Immature natural killer cell (primary cell): ENCODE measurements around the gene IL25. TPM values are rescaled to one million over a fixed set of nuclear protein-coding genes. Genes with fewer than 3 reads are reported as not detected.

Experiments used
- DNase-seq, 3 donors: peaks; one replicate each; pipeline ENCODE4 v3.0.0; 2022; ENCODE audit warnings: mixed read lengths in 1 of 3
- H3K27ac Mint-ChIP-seq, 6 donors: one replicate each; pipeline ENCODE4 v1.8.0; 2020; ENCODE audit warnings: mixed read lengths in 6 of 6, mild to moderate bottlenecking in 5 of 6, inconsistent platforms in 4 of 6, moderate library complexity in 3 of 6
- H3K27me3 Mint-ChIP-seq, 3 donors: one replicate each; pipeline ENCODE4 v1.8.0; 2020 to 2021; ENCODE audit warnings: low read depth in 3 of 3, mild to moderate bottlenecking in 3 of 3, mixed read lengths in 3 of 3, moderate library complexity in 3 of 3, inconsistent platforms in 1 of 3
- H3K36me3 Mint-ChIP-seq, 3 donors: one replicate each; pipeline ENCODE4 v1.8.0; 2020; ENCODE audit warnings: mixed read lengths in 3 of 3, inconsistent platforms in 2 of 3, mild to moderate bottlenecking in 2 of 3
- H3K4me1 Mint-ChIP-seq, 2 donors: one replicate each; pipeline ENCODE4 v1.8.0; 2020; ENCODE audit warnings: inconsistent platforms in 2 of 2, mild to moderate bottlenecking in 2 of 2, mixed read lengths in 2 of 2, moderate library complexity in 1 of 2
- H3K4me3 Mint-ChIP-seq, 5 donors: one replicate each; pipeline ENCODE4 v1.8.0; 2020; ENCODE audit warnings: mild to moderate bottlenecking in 5 of 5, mixed read lengths in 5 of 5, inconsistent platforms in 3 of 5, moderate library complexity in 3 of 5
- H3K9me3 Mint-ChIP-seq, 6 donors: one replicate each; pipeline ENCODE4 v1.8.0; 2020; ENCODE audit warnings: mild to moderate bottlenecking in 6 of 6, mixed read lengths in 6 of 6, inconsistent platforms in 4 of 6, moderate library complexity in 3 of 6
- polyA plus RNA-seq, 3 donors: library from polyadenylated mRNA; unstranded; fragments of 300-500 nt; fragmentation: Illumina TruSeq; gene quantifications; one replicate each; pipeline ENCODE4 v1.2.3, GENCODE V29; 2021

The IL25 gene
- polyA plus RNA-seq, 3 donors from 2014 or later = not detected

DNA sequence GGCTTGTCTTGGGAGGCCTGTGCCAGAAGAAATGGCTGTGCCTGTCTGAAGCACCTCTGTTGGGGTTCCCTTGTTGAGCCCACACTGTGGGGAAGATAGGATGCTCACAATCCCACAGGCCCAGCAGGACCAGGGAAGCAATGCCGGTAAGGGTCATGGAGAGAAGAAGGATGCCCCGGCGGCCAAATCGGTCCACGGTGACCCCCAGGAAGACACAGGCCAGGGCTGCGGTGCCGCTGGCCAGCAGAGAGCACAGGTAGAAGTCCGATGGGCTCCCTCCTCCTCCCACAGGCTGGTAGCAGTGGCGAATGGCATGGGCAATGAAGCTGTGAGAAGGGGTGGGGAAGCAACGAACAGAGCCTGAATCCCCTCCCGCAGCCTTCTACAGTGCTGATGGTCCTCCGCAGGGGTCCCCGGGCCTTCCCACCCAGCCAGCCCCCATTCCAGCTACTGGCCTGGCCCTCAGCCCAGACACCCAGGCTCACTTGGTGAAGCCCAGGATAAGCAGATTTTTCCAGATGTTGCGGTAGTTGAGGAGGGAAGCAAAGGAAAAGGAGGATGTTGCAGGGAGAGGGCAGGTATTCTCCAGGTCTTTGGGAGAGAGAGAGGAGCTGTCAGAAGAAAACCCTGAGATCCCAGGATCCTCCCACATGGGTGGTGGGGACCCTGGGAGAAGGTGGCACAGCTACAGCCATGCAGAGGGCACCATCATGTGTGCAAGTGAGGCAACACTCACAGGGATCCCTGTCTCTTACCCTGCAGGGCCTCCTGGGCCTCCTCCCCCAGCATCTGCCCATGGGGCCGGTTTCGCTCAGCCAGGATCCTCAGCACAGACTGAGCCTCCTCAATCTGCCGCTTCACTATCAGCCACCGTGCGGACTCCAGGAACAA lies 25.0 kb upstream of the IL25 start:
- peaks cover 0 to 10% of the 10 kb centered on the region in 2 donors for H3K4me1 Mint-ChIP-seq
- H3K27me3 Mint-ChIP-seq = peaks cover 8 to 11% (median 11%) of the 10 kb centered on the region in 3 donors
- no peaks in the 10 kb centered on the region for H3K36me3 Mint-ChIP-seq
- no peak overlapping the region for H3K4me3 Mint-ChIP-seq
- no peak for DNase-seq
- peaks cover 0 to 1% (median 0%) of the 10 kb centered on the region in 6 donors for H3K9me3 Mint-ChIP-seq
- no peak overlapping the region for H3K27ac Mint-ChIP-seq

- Mint-ChIP-seq H3K4me3 (no peak overlapping the region), H3K9me3 (peaks cover 0 to 1% (median 0%) of the 10 kb centered on the region in 6 donors), H3K27me3 (peaks cover 8 to 15% (median 15%) of the 10 kb centered on the region in 3 donors), H3K36me3 (no peaks in the 10 kb centered on the region), H3K27ac (no peak overlapping the region), H3K4me1 (peaks cover 6 to 16% of the 10 kb centered on the region in 2 donors)
- no peak for DNase-seq
Measured at GRCh38 chr14:23348297-23348655, 24.3 kb upstream of the IL25 start.

- DNase-seq = no peak
- H3K4me1 Mint-ChIP-seq = peaks cover 10 to 19% of the 10 kb centered on the region in 2 donors
- peaks cover 0 to 8% (median 0%) of the 10 kb centered on the region in 6 donors for H3K9me3 Mint-ChIP-seq
- H3K4me3 Mint-ChIP-seq = no peak overlapping the region
- peaks cover 0 to 3% (median 0%) of the 10 kb centered on the region in 3 donors for H3K36me3 Mint-ChIP-seq
- peaks cover 8 to 20% (median 15%) of the 10 kb centered on the region in 3 donors for H3K27me3 Mint-ChIP-seq
- H3K27ac Mint-ChIP-seq = no peak overlapping the region
Measured at GRCh38 chr14:23349156-23349845, 23.3 kb upstream of the IL25 start.

GRCh38 chr14:23351681-23352505 lies 20.7 kb upstream of the IL25 start:
- H3K27ac Mint-ChIP-seq = no peak overlapping the region

GRCh38 chr14:23352506-23353432 lies 19.8 kb upstream of the IL25 start, which contains the start of gene SLC22A17:
Gene SLC22A17 (minus strand): TSS chr14:23352887.
- peaks cover 12 to 22% (median 15%) of the 10 kb centered on the region in 3 donors for H3K27me3 Mint-ChIP-seq
- H3K4me3 Mint-ChIP-seq = peak within 1 kb of the TSS; percentile 67 to 83 (median 72)
- peaks cover 0 to 8% (median 0%) of the 10 kb centered on the region in 6 donors for H3K9me3 Mint-ChIP-seq
- peaks cover 10 to 19% of the 10 kb centered on the region in 2 donors for H3K4me1 Mint-ChIP-seq
- peak within 1 kb of the TSS in 1 of 6 donors; percentile 81 for H3K27ac Mint-ChIP-seq
- H3K36me3 Mint-ChIP-seq = peaks cover 0 to 3% (median 0%) of the 10 kb centered on the region in 3 donors
- DNase-seq = peak; percentile 25 to 32 (median 31)

More at GRCh38 chr14:23351681-23352505, 20.7 kb upstream of the IL25 start:
- Mint-ChIP-seq H3K36me3 (peaks cover 0 to 3% (median 0%) of the 10 kb centered on the region in 3 donors), H3K4me1 (peaks cover 10 to 19% of the 10 kb centered on the region in 2 donors), H3K27me3 (peaks cover 12 to 22% (median 15%) of the 10 kb centered on the region in 3 donors), H3K9me3 (peaks cover 0 to 8% (median 0%) of the 10 kb centered on the region in 6 donors), H3K4me3 (peak overlapping the region; percentile 31 to 83 (median 50))
- no peak for DNase-seq

DNA sequence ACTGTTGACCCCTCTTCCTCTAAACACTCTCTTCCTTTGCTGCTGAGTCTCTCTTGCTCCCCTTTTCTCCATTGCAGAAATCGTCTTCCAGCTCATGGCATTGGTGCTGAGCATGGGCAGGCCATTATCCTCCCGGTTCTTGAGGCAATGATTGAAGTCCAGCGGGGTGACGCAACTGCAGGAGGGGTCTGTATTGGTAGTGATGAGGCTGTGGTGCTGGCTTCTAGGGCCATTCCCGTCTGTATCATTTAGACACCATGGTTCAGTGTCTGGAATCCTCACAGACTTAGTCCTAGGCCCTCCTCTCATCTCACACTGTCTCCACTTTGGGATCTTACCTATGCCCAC lies 19.2 kb upstream of the IL25 start:
- DNase-seq = no peak
- H3K4me1 Mint-ChIP-seq = peaks cover 10 to 19% of the 10 kb centered on the region in 2 donors
- peaks cover 12 to 22% (median 15%) of the 10 kb centered on the region in 3 donors for H3K27me3 Mint-ChIP-seq
- H3K9me3 Mint-ChIP-seq = peaks cover 0 to 8% (median 0%) of the 10 kb centered on the region in 6 donors
- peak overlapping the region in 1 of 6 donors; percentile 81 for H3K27ac Mint-ChIP-seq
- peak overlapping the region; percentile 67 to 83 (median 72) for H3K4me3 Mint-ChIP-seq
- peaks cover 0 to 3% (median 0%) of the 10 kb centered on the region in 3 donors for H3K36me3 Mint-ChIP-seq

- H3K4me3 Mint-ChIP-seq = no peak overlapping the region
Measured at GRCh38 chr14:23354990-23355389, 17.6 kb upstream of the IL25 start.

GRCh38 chr14:23355871-23356435 lies 16.7 kb upstream of the IL25 start:
- Mint-ChIP-seq H3K27me3 (peaks cover 8 to 15% (median 10%) of the 10 kb centered on the region in 3 donors), H3K27ac (no peak overlapping the region), H3K9me3 (peaks cover 0 to 8% (median 0%) of the 10 kb centered on the region in 6 donors), H3K4me1 (peaks cover 10 to 14% of the 10 kb centered on the region in 2 donors), H3K4me3 (no peak overlapping the region), H3K36me3 (peaks cover 0 to 3% (median 0%) of the 10 kb centered on the region in 3 donors)
- no peak for DNase-seq

More at GRCh38 chr14:23354990-23355389, 17.6 kb upstream of the IL25 start:
- H3K27me3 Mint-ChIP-seq = peaks cover 12 to 20% (median 13%) of the 10 kb centered on the region in 3 donors
- peaks cover 0 to 8% (median 0%) of the 10 kb centered on the region in 6 donors for H3K9me3 Mint-ChIP-seq
- H3K36me3 Mint-ChIP-seq = peaks cover 0 to 3% (median 0%) of the 10 kb centered on the region in 3 donors
- H3K4me1 Mint-ChIP-seq = peaks cover 10 to 19% of the 10 kb centered on the region in 2 donors
- DNase-seq = no peak
- no peak overlapping the region for H3K27ac Mint-ChIP-seq

- Mint-ChIP-seq H3K4me1 (peaks cover 8 to 10% of the 10 kb centered on the region in 2 donors), H3K9me3 (peaks cover 0 to 8% (median 0%) of the 10 kb centered on the region in 6 donors), H3K27me3 (peaks cover 4 to 11% (median 8%) of the 10 kb centered on the region in 3 donors), H3K27ac (no peak overlapping the region), H3K36me3 (peaks cover 0 to 3% (median 0%) of the 10 kb centered on the region in 3 donors), H3K4me3 (no peak overlapping the region)
- no peak for DNase-seq
Measured at GRCh38 chr14:23356662-23357061, 15.9 kb upstream of the IL25 start.

DNA sequence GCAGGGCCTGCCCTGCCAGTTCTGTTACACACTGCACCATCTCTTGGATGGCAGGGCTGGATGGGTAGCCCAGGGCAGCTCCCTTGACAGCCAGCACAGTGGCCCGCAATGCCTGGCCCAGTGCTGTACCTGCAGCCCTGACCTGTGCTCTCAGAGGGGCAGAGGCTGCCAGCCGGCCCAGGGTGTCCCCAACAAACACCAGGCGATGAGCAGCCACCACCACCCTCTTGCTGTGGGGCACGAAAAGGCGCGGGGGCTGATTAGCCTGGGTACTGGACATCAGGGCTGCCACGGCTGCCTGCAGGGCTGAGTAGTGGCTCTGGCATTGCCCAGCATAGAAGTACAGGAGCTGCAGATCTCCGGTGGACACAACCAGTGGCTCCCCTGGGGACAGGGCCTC lies 15.3 kb upstream of the IL25 start:
- H3K27ac Mint-ChIP-seq = no peak overlapping the region
- peaks cover 8 to 10% of the 10 kb centered on the region in 2 donors for H3K4me1 Mint-ChIP-seq
- H3K4me3 Mint-ChIP-seq = no peak overlapping the region
- peaks cover 0 to 8% (median 0%) of the 10 kb centered on the region in 6 donors for H3K9me3 Mint-ChIP-seq
- peaks cover 4 to 11% (median 8%) of the 10 kb centered on the region in 3 donors for H3K27me3 Mint-ChIP-seq
- peaks cover 0 to 3% (median 0%) of the 10 kb centered on the region in 3 donors for H3K36me3 Mint-ChIP-seq
- DNase-seq = no peak

DNA sequence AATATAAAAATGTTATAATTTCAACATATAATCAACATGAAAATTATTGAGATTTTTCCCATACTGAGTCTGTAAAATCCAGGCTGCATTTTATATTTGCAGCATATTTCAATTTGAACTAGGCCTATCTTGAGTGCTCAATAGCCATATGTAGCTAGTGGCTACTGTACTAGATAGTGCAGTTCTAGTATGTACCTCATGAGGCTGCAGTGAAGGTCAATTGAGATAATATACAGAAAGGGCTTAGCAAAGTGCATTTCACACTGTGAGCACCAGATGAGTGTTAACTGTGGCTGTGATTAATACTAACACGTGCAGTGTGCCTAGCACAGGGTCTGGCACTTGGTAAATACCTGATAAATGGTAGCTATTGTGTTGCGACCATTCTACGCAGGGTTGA lies 14.6 kb upstream of the IL25 start:
- H3K4me3 Mint-ChIP-seq = no peak overlapping the region
- H3K9me3 Mint-ChIP-seq = peaks cover 0 to 8% (median 0%) of the 10 kb centered on the region in 6 donors
- H3K27me3 Mint-ChIP-seq = peaks cover under 1 to 9% (median 8%) of the 10 kb centered on the region in 3 donors
- H3K27ac Mint-ChIP-seq = no peak overlapping the region
- DNase-seq = no peak
- H3K36me3 Mint-ChIP-seq = peaks cover 0 to 3% (median 0%) of the 10 kb centered on the region in 3 donors
- H3K4me1 Mint-ChIP-seq = peaks cover 5 to 6% of the 10 kb centered on the region in 2 donors
